Measurements from ENCODE around the gene SLC16A13. TPM values are rescaled to one million over a fixed set of nuclear protein-coding genes. Genes with fewer than 3 reads are reported as not detected.

The SLC16A13 gene
- total RNA-seq, 1 experiment from 2014 or later = 11.7 TPM

DNA sequence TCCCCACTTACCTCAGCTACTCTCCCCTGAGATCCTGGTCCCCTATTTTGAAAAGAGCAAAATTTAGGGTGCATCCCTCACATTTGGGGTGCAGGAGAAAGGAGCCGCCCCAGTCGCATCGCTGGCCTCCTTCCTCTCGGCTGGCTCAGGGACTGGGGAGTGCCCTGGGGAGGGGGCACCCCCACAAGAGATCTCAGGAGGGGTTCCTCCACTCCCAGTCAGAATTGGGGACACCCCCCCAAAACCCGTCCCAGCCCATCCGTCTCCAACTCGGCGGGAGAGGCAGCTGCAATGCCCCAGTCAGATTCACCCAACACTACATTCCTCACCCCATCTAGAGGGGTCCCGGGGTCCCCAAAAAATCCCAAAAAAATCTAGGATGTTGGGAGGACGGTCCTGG, 16.4 kb upstream of the SLC16A13 start:
- BruUV-seq (replicated peaks) = no TSS peak
- Histone ChIP-seq H3K27me3 (replicated peaks; ENCODE audit: insufficient read depth, low read depth, low read length, poor library complexity) (no peaks in the 10 kb centered on the region), H3K4me1 (ENCODE audit: insufficient read depth, low read length, poor library complexity, severe bottlenecking) (peaks cover 16% of the 10 kb centered on the region), H3K9me3 (ENCODE audit: low read depth, low read length, poor library complexity, severe bottlenecking) (no peaks in the 10 kb centered on the region), H3K27ac (ENCODE audit: low read depth, low read length, poor library complexity, severe bottlenecking) (peak overlapping the region; percentile 53), H3K36me3 (ENCODE audit: insufficient read depth, low read length, poor library complexity, severe bottlenecking) (no peaks in the 10 kb centered on the region), H3K4me3 (ENCODE audit: low read depth, low read length, poor library complexity, severe bottlenecking) (peak overlapping the region; percentile 42)
- DNase-seq (ENCODE audit: low spot score) = no peak
- ChIA-PET CTCF (no interaction called here), POLR2A (ENCODE audit: low non-redundant PET) (no interaction called here)
- TF ChIP-seq, protein P1, sequence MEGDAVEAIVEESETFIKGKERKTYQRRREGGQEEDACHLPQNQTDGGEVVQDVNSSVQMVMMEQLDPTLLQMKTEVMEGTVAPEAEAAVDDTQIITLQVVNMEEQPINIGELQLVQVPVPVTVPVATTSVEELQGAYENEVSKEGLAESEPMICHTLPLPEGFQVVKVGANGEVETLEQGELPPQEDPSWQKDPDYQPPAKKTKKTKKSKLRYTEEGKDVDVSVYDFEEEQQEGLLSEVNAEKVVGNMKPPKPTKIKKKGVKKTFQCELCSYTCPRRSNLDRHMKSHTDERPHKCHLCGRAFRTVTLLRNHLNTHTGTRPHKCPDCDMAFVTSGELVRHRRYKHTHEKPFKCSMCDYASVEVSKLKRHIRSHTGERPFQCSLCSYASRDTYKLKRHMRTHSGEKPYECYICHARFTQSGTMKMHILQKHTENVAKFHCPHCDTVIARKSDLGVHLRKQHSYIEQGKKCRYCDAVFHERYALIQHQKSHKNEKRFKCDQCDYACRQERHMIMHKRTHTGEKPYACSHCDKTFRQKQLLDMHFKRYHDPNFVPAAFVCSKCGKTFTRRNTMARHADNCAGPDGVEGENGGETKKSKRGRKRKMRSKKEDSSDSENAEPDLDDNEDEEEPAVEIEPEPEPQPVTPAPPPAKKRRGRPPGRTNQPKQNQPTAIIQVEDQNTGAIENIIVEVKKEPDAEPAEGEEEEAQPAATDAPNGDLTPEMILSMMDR (conservative IDR thresholded peaks at IDR 0.05; ENCODE audit: low read depth, low read length) = no peak
- TF ChIP-seq EZH2 (IDR thresholded peaks at IDR 0.05; ENCODE audit: borderline replicate concordance, low read depth, low read length, poor library complexity, severe bottlenecking) = no peak
- intact Hi-C loops (cut with micrococcal nuclease; ENCODE audit: unreplicated experiment) = no loop called here

DNA sequence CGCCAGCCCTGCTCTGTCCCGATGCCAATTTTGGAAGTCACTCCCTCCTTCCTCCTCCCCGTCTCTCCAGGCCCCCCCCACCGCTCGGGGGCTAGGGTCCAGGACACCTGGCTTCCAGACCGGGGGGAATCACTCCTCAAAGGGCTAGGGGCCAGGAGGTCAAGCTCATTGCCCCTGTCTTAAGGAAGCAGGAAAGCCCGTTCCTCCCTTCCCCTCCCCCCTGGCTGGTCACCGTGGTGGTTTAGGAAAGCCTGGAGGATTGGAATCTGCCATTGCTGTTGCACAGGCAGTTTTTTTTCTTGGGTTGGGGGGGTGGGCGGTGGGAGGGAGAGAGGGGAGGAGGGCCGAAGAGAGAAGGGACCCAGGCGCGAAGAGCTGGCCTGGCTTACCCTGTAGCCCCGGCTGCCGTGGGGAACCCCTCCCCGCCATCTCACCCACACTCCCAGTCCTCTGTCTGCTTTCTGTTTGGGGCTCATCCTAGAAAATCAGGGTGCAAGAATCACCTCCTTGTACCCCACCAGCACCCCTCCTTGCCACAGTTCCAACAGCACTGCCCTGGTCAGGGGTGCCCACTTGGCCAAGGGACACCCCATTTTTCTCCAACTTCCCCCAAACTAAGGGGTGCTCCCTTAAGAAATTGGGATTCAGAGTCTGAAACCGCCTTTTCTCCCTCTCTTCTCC, 15.8 kb upstream of the SLC16A13 start:
- ChIA-PET CTCF (interaction anchor here (0.6 to 2.3 kb wide), 2 partner anchors 106 to 109 kb away, joined by 3 to 7 read pairs; no protein-coding TSS in a partner anchor), POLR2A (ENCODE audit: low non-redundant PET) (no interaction called here)
- H3K4me3 ChIP-seq (ENCODE audit: low read depth, low read length, poor library complexity, severe bottlenecking) = peak overlapping the region; percentile 42
- no peaks in the 10 kb centered on the region for H3K36me3 ChIP-seq (ENCODE audit: insufficient read depth, low read length, poor library complexity, severe bottlenecking)
- TF ChIP-seq, protein P1 (conservative IDR thresholded peaks at IDR 0.05; ENCODE audit: low read depth, low read length) = no peak
- TF ChIP-seq EZH2 (IDR thresholded peaks at IDR 0.05; ENCODE audit: borderline replicate concordance, low read depth, low read length, poor library complexity, severe bottlenecking) = no peak
- H3K27ac ChIP-seq (ENCODE audit: low read depth, low read length, poor library complexity, severe bottlenecking) = peak overlapping the region; percentile 53
- intact Hi-C loops (cut with micrococcal nuclease; ENCODE audit: unreplicated experiment) = loop anchor here (5.0 kb wide), 1 partner anchor 108 kb away; no protein-coding TSS in a partner anchor
- peaks cover 16% of the 10 kb centered on the region for H3K4me1 ChIP-seq (ENCODE audit: insufficient read depth, low read length, poor library complexity, severe bottlenecking)
- H3K9me3 ChIP-seq (ENCODE audit: low read depth, low read length, poor library complexity, severe bottlenecking) = no peaks in the 10 kb centered on the region
- DNase-seq (ENCODE audit: low spot score) = peak; percentile 66
- H3K27me3 ChIP-seq (replicated peaks; ENCODE audit: insufficient read depth, low read depth, low read length, poor library complexity) = no peaks in the 10 kb centered on the region
- no TSS peak for BruUV-seq (replicated peaks)

DNA sequence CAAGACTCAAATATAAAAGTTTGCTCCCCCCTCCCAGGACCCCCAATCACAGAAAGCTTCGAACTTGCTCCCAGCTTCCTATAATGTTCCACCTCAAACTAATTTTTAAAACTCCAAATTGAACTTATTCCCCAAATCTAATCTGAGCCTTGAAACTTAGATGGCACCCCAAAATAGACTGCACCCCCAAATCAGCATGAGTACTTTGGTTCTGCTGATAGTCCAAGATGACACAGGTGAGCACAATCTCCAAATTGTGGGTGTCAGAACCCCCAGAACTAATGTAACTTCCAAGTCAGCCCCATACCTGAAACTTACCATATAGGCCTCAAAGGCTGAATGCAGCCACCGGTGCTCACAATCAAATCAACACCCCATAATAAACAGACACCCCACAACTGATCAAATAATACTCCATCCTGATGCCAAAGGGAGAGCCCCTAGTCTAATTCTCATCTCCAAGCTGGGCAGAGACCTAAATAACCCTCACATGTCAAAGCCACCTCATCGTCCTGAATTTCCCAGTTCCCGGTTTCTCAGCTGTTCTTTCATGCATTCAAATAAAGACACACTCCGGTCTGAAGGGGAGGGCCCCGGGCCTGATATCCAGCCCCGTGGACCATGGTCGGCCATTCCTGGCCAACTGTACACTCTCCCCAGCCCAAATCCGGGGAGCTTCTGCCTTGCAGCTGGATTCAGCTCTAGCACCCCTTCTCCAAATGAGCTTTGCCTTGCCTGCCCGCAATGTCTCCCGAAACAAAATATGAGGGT, 14.7 kb upstream of the SLC16A13 start:
- CTCF ChIA-PET = interaction anchor here (0.6 to 2.3 kb wide), 4 partner anchors 17 to 289 kb away, joined by 3 to 7 read pairs (median 4); no protein-coding TSS in a partner anchor
- no TSS peak for BruUV-seq (replicated peaks)
- Histone ChIP-seq H3K27me3 (replicated peaks; ENCODE audit: insufficient read depth, low read depth, low read length, poor library complexity) (no peaks in the 10 kb centered on the region), H3K9me3 (ENCODE audit: low read depth, low read length, poor library complexity, severe bottlenecking) (no peaks in the 10 kb centered on the region), H3K4me1 (ENCODE audit: insufficient read depth, low read length, poor library complexity, severe bottlenecking) (peaks cover 6% of the 10 kb centered on the region), H3K27ac (ENCODE audit: low read depth, low read length, poor library complexity, severe bottlenecking) (peak overlapping the region; percentile 11), H3K36me3 (ENCODE audit: insufficient read depth, low read length, poor library complexity, severe bottlenecking) (no peaks in the 10 kb centered on the region), H3K4me3 (ENCODE audit: low read depth, low read length, poor library complexity, severe bottlenecking) (no peak overlapping the region)
- intact Hi-C loops (cut with micrococcal nuclease; ENCODE audit: unreplicated experiment) = loop anchor here (5.0 kb wide), 1 partner anchor 109 kb away; no protein-coding TSS in a partner anchor
- POLR2A ChIA-PET (ENCODE audit: low non-redundant PET) = no interaction called here
- no peak for DNase-seq (ENCODE audit: low spot score)
- no peak for TF ChIP-seq EZH2 (IDR thresholded peaks at IDR 0.05; ENCODE audit: borderline replicate concordance, low read depth, low read length, poor library complexity, severe bottlenecking)
- TF ChIP-seq, protein P1 (conservative IDR thresholded peaks at IDR 0.05; ENCODE audit: low read depth, low read length) = no peak
